Measurements from ENCODE around the gene CD44.
A peak's percentile ranks its signal among the peaks of the same experiment; 100 is the strongest.
"Not testable (repeated sequence)": the region's sequence is repeated elsewhere in the genome, so short reads cannot be mapped to it uniquely, and the experiment has no call there.

Gene CD44

GRCh38 chr11:35104655-35105054, 34.3 kb upstream of the CD44 start:
- in situ Hi-C loops (cut with HindIII; ENCODE audit: low pct_unique_long_range_greater_than_20kb, low sequenced_read_pairs): no loop called here
- TF ChIP-seq JUND (IDR thresholded peaks at IDR 0.05; ENCODE audit: low read depth): no peak

GRCh38 chr11:35105319-35106079, 33.5 kb upstream of the CD44 start:
- no peak for DNase-seq (ENCODE audit: low read depth in 1 of 2, low spot score in 1 of 2)
- in situ Hi-C loops (cut with HindIII; ENCODE audit: low pct_unique_long_range_greater_than_20kb, low sequenced_read_pairs): no loop called here
- no peak for TF ChIP-seq JUND (IDR thresholded peaks at IDR 0.05; ENCODE audit: low read depth)

More at GRCh38 chr11:35104655-35105054, 34.3 kb upstream of the CD44 start:
- DNase-seq (ENCODE audit: low read depth in 1 of 2, low spot score in 1 of 2): no peak

DNA sequence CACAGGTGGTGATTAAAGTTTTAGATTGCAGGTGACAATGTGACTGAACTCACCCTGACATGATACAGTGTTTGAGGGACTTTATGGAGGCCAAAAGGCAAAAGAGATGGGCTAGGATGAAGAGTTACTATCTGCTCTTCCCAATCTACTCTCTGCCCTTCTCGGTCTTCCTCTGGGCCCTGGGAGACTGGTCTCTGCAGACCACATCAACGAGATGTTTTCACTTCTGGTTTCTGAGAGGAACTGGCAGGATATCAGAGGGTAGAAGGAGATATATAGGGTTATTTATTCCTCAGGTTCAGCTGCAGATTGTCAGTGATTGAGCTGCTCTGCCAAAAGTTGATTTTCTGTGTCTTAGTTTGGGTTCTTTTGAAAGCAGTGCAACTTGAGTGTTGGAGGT, 32.4 kb upstream of the CD44 start:
- no peak for DNase-seq (ENCODE audit: low read depth in 1 of 2, low spot score in 1 of 2)
- in situ Hi-C loops (cut with HindIII; ENCODE audit: low pct_unique_long_range_greater_than_20kb, low sequenced_read_pairs): no loop called here
- TF ChIP-seq JUND (IDR thresholded peaks at IDR 0.05; ENCODE audit: low read depth): no peak

DNA sequence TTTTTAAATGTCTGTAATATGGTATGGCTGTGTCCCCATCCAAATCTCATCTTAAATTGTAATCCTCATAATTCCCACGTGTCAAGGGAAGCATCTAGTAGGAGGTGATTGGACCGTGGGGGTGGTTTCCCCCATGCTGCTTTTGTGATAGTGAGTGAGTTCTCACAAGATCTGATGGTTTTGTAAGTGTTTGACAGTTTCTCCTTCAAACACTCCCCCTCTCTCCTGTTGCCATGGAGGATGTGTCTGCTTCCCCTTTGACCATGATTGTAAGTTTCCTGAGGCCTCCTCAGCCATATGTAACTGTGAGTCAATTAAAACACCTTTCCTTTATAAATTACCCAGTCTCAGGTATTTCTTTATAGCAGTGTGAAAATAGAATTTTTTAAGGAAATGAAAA, 31.1 kb upstream of the CD44 start:
- in situ Hi-C loops (cut with HindIII; ENCODE audit: low pct_unique_long_range_greater_than_20kb, low sequenced_read_pairs): no loop called here
- no peak for DNase-seq (ENCODE audit: low read depth in 1 of 2, low spot score in 1 of 2)

GRCh38 chr11:35108336-35108735, 30.6 kb upstream of the CD44 start:
- in situ Hi-C loops (cut with HindIII; ENCODE audit: low pct_unique_long_range_greater_than_20kb, low sequenced_read_pairs); DNase-seq (ENCODE audit: low read depth in 1 of 2, low spot score in 1 of 2): not testable (repeated sequence)

More for the DNA sequence above, 31.1 kb upstream of the CD44 start:
- no peak for TF ChIP-seq JUND (IDR thresholded peaks at IDR 0.05; ENCODE audit: low read depth)

- in situ Hi-C loops (cut with HindIII; ENCODE audit: low pct_unique_long_range_greater_than_20kb, low sequenced_read_pairs): no loop called here
- TF ChIP-seq JUND (IDR thresholded peaks at IDR 0.05; ENCODE audit: low read depth): no peak
- DNase-seq (ENCODE audit: low read depth in 1 of 2, low spot score in 1 of 2): no peak
Observed at GRCh38 chr11:35109041-35109440, 29.9 kb upstream of the CD44 start.

DNA sequence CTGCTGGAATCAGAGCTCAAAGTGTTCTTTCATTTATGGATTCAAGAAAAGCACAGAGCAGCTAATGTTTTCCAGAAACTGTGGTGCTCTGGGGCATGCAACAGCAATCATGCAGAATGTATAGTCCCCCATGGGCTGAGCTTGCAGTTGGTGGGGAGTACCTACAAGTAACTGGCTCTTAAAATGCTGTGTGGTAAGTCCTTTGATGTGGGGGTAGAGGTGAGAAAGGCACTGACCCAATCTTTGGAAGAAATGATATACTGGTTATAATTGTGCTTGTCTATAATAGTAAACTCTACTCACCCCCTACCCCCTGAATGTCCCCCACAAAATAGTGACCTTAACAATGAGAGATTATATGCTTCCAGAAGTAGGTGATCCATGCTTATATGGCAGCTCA, 29.1 kb upstream of the CD44 start:
- in situ Hi-C loops (cut with HindIII; ENCODE audit: low pct_unique_long_range_greater_than_20kb, low sequenced_read_pairs): no loop called here
- TF ChIP-seq JUND (IDR thresholded peaks at IDR 0.05; ENCODE audit: low read depth): no peak
- no peak for DNase-seq (ENCODE audit: low read depth in 1 of 2, low spot score in 1 of 2)

DNA sequence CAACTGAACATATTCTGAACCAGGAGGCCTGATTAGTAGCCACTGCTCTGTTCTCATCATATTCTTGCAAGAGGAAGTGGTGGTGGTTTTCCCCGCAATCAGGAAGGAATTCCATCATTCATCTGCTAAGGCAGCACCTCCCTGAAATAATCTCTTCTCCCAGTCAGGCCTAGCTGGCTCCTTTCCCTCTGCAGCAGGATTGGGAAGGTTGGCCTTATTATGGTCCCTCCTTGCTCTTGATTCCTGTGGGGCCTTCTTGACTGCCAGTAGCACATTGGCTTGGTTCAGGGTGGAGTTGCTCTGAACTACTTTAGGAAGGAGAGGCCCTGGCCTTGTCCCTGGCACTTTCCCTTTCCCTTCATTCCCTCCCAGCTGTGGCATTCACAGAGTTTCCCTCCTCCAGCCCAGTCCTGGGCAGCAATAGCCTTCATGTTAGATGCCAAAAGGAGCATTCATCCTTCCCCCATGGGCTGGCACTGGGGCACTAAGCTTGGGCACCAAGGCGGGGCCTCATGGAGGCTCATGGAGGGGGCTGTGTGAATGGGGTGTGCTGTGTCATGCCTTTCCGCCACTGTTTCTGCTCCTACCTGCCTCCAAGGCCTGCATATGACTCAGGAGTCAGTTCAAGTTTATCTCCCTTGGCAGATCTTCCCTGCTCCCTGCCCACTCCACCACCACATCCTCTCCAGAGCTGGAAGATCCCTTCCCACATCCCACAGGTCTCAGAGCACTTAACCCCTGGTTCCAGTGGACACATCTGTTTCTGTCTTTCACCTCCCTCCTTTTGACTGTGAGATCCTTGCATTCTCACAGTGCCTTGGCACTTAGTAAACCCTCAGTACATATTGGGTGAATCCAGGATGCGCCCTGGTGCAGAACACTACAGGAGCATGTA, 27.6 kb upstream of the CD44 start:
- in situ Hi-C loops (cut with HindIII; ENCODE audit: low pct_unique_long_range_greater_than_20kb, low sequenced_read_pairs): no loop called here
- DNase-seq (ENCODE audit: low read depth in 1 of 2, low spot score in 1 of 2): peak in 1 of 2 experiments; percentile 29
- no peak for TF ChIP-seq JUND (IDR thresholded peaks at IDR 0.05; ENCODE audit: low read depth)

- in situ Hi-C loops (cut with HindIII; ENCODE audit: low pct_unique_long_range_greater_than_20kb, low sequenced_read_pairs): no loop called here
Observed at GRCh38 chr11:35112056-35112845, 26.7 kb upstream of the CD44 start.

GRCh38 chr11:35112846-35113105, 26.2 kb upstream of the CD44 start:
- in situ Hi-C loops (cut with HindIII; ENCODE audit: low pct_unique_long_range_greater_than_20kb, low sequenced_read_pairs): no loop called here
- no peak for TF ChIP-seq JUND (IDR thresholded peaks at IDR 0.05; ENCODE audit: low read depth)
- peak; percentile 32 to 76 for DNase-seq (ENCODE audit: low read depth in 1 of 2, low spot score in 1 of 2)

More at GRCh38 chr11:35112056-35112845, 26.7 kb upstream of the CD44 start:
- TF ChIP-seq JUND (IDR thresholded peaks at IDR 0.05; ENCODE audit: low read depth): no peak
- DNase-seq (ENCODE audit: low read depth in 1 of 2, low spot score in 1 of 2): no peak

DNA sequence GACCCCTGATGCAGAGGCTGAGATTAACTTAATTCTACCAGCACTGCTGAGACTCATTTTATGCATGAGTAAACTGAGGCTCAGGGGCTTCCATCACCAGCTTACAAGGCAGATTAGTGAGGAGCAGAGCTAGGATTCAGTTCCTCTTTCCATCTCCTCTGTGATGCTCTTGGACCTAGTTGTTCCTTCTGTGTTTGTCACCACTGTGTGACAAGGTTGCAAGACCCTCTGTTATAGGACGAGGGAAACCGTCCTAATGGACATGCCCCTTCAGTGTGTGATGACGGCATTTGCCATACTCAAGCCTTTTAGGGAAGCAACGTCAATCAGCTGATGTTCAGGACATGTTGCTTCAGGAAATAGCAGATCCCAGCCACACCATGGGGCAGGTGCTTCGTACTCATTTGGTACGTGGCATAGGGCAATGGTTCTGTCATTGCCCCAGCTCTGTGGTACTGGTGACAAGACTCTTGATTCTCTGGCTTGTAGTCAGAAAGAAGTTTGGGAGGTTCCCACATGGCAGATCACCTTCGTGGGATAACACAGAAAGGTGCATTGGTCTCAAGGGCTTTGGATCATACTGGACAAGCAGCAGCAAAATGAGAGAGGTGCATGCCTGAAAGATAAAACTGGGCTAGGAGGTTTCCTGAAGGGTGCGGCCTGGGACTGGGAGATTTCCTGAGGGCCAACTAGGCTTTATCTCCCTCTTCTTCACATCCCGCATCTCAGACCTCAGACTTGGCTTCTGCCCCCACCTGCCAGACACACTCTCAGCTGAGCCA, 23.9 kb upstream of the CD44 start:
- in situ Hi-C loops (cut with HindIII; ENCODE audit: low pct_unique_long_range_greater_than_20kb, low sequenced_read_pairs): no loop called here
- no peak for DNase-seq (ENCODE audit: low read depth in 1 of 2, low spot score in 1 of 2)
- TF ChIP-seq JUND (IDR thresholded peaks at IDR 0.05; ENCODE audit: low read depth): no peak

DNA sequence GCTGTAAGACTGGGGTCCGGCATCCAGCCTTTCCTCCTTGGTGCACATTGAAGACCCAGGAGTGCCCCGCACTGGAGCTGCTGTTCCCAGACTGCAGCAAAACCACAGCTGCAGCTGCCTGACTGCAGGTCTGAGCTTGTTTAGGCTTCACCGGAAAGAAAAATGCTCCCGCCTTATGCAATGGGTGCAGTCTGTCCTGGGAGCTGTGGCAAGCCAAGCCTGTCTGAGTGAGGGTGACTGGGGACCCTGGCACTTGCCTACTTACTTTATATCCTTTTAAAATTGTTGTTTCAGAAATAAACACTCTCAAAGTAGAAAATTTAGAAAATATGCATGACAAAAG, 23.3 kb upstream of the CD44 start:
- TF ChIP-seq JUND (IDR thresholded peaks at IDR 0.05; ENCODE audit: low read depth): no peak
- DNase-seq (ENCODE audit: low read depth in 1 of 2, low spot score in 1 of 2): no peak
- in situ Hi-C loops (cut with HindIII; ENCODE audit: low pct_unique_long_range_greater_than_20kb, low sequenced_read_pairs): no loop called here
